Gastroesophageal sphincter (tissue), 4 donors: ENCODE data around the gene C1GALT1. TPM values are rescaled to one million over a fixed set of nuclear protein-coding genes. Genes with fewer than 3 reads are reported as not detected.
A peak's percentile ranks its signal among the peaks of the same experiment; 100 is the strongest.
"Not testable (repeated sequence)": the region's sequence is repeated elsewhere in the genome, so short reads cannot be mapped to it uniquely, and the experiment has no call there.

Experiments used
- ATAC-seq: fragments of 150-250 bp; one replicate; pipeline ENCODE4 v1.9.1; 2016; ENCODE audit warnings: mild to moderate bottlenecking, moderate library complexity
- H3K27ac ChIP-seq, 4 donors: fragments of 200-600 bp; sonication (generic) in 3 of 4; 1 replicate in 3 of 4; 2 replicates in 1 of 4; pipeline ENCODE4 v1.5.1; 2016 to 2019
- H3K27me3 ChIP-seq: fragments of 200-600 bp; sonication (generic); one replicate; pipeline ENCODE4 v1.5.1; 2019
- H3K36me3 ChIP-seq, 2 donors: fragments of 200-600 bp; sonication (generic); one replicate each; pipeline ENCODE4 v1.5.1; 2019; ENCODE audit warnings: control low read depth in 1 of 2
- H3K4me1 ChIP-seq, 3 donors: fragments of 200-600 bp; sonication (generic); 1 replicate in 2 of 3; 2 replicates in 1 of 3; pipeline ENCODE4 v1.5.1; 2016 to 2019; ENCODE audit warnings: control low read depth in 2 of 3
- H3K4me3 ChIP-seq, 2 donors: fragments of 200-600 bp; sonication (generic); one replicate each; pipeline ENCODE4 v1.5.1; 2019; ENCODE audit warnings: mild to moderate bottlenecking in 1 of 2, moderate library complexity in 1 of 2
- H3K9me3 ChIP-seq, 3 donors: fragments of 200-600 bp; sonication (generic); one replicate each; pipeline ENCODE4 v1.5.1; 2017 to 2019; ENCODE audit warnings: control low read depth in 2 of 3
- EP300 ChIP-seq: sonication (generic); formaldehyde crosslinking; IDR thresholded peaks from one replicate; pipeline ENCODE4 v1.6.1; 2017; ENCODE audit warnings: antibody characterized with exemption, mild to moderate bottlenecking
- POLR2A ChIP-seq, 2 donors: fragments of 450-650 bp; IDR thresholded peaks; one replicate each; pipeline ENCODE4 v1.6.1; 2017; ENCODE audit warnings: antibody characterized with exemption in 2 of 2, mild to moderate bottlenecking in 2 of 2, moderate library complexity in 1 of 2
- POLR2AphosphoS5 ChIP-seq: sonication (generic); formaldehyde crosslinking; IDR thresholded peaks from one replicate; pipeline ENCODE4 v1.6.1; 2017; ENCODE audit warnings: antibody characterized with exemption
- WGBS, 2 donors: methylation state at CpG; one replicate each; pipeline ENCODE4 v1.1.5; 2018; ENCODE audit warnings: low coverage in 1 of 2; 5-methylcytosine and 5-hydroxymethylcytosine counted together
- total RNA-seq, 4 donors: library from RNA; depleted of rRNA; stranded (reverse); fragments of >200 nt; gene quantifications; one replicate each; pipeline ENCODE4 v1.1.0, GENCODE V29; 2016
- TF ChIP-seq, protein P1 (sequence below), 4 experiments: fragments of 200-600 bp in 2 of 4; fragments of 450-650 bp in 2 of 4; sonication (generic) in 1 of 4; IDR thresholded peaks; one replicate each; pipeline ENCODE4 v1.5.1; 2017 to 2019; ENCODE audit warnings: antibody characterized with exemption in 4 of 4, mild to moderate bottlenecking in 2 of 4, moderate library complexity in 2 of 4

The C1GALT1 gene
- 10 to 100 TPM; 11.7 to 34.6 (median 12.7) TPM for total RNA-seq

- H3K4me3 ChIP-seq = peak within 1 kb of the TSS; percentile 83 to 91
- peaks cover 0 to 31% (median 0%) of the 10 kb centered on the region in 3 donors for H3K4me1 ChIP-seq
- peak; percentile 98 for ATAC-seq
Measured at GRCh38 chr7:7182156-7183060, at the start of gene C1GALT1. TSS of gene C1GALT1 (plus strand) at chr7:7182544. CDS start at chr7:7234320, 51,776 bp downstream.

DNA sequence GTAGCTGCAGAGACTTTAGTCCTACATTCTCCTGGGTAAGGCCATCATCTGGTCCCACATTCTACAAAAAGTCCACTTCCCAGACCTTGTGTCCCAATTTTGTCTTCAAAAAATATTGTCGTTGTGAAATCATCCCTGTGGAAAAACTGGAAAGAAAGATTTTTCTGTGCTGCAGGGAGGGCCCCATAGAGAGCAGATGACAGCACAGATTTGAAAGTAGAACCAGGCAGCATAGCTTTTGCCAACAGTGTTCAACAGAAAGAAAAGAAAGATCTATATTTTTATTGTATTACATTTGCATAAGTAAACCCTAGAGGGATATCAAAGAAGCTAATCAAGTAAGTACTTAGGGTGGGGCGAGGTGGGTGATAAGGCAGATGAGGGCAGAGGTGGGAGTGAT is 48.3 kb upstream of the C1GALT1 start:
- H3K36me3 ChIP-seq = no peaks in the 10 kb centered on the region
- no peaks in the 10 kb centered on the region for H3K27me3 ChIP-seq
- no peak overlapping the region for H3K27ac ChIP-seq
- H3K4me3 ChIP-seq = no peak overlapping the region
- no peaks in the 10 kb centered on the region for H3K9me3 ChIP-seq
- no peak for ATAC-seq
- TF ChIP-seq POLR2A (IDR thresholded peaks at IDR 0.05) = no peak
- TF ChIP-seq POLR2AphosphoS5 = no peak
- TF ChIP-seq EP300 = no peak
- TF ChIP-seq, protein P1, sequence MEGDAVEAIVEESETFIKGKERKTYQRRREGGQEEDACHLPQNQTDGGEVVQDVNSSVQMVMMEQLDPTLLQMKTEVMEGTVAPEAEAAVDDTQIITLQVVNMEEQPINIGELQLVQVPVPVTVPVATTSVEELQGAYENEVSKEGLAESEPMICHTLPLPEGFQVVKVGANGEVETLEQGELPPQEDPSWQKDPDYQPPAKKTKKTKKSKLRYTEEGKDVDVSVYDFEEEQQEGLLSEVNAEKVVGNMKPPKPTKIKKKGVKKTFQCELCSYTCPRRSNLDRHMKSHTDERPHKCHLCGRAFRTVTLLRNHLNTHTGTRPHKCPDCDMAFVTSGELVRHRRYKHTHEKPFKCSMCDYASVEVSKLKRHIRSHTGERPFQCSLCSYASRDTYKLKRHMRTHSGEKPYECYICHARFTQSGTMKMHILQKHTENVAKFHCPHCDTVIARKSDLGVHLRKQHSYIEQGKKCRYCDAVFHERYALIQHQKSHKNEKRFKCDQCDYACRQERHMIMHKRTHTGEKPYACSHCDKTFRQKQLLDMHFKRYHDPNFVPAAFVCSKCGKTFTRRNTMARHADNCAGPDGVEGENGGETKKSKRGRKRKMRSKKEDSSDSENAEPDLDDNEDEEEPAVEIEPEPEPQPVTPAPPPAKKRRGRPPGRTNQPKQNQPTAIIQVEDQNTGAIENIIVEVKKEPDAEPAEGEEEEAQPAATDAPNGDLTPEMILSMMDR (IDR thresholded peaks at IDR 0.05) = no peak
- H3K4me1 ChIP-seq = no peaks in the 10 kb centered on the region
- 69 to 90% methylated on average over 1 to 2 of the region's 2 CpGs for WGBS, 2 donors

More at GRCh38 chr7:7182156-7183060, at the start of gene C1GALT1:
- no peaks in the 10 kb centered on the region for H3K27me3 ChIP-seq
- H3K27ac ChIP-seq = peak within 1 kb of the TSS; percentile 94 to 97 (median 95)
- 0 to 1% methylated on average over 7 to 18 of the region's 82 CpGs for WGBS, 2 donors
- TF ChIP-seq, protein P1 (IDR thresholded peaks at IDR 0.05) = peak in 3 of 4 experiments; percentile 28 to 67 (median 61)
- TF ChIP-seq POLR2AphosphoS5 = peak; percentile 87
- peak; percentile 60 to 67 for TF ChIP-seq POLR2A (IDR thresholded peaks at IDR 0.05)
- TF ChIP-seq EP300 = no peak
- H3K9me3 ChIP-seq = no peaks in the 10 kb centered on the region
- H3K36me3 ChIP-seq = no peaks in the 10 kb centered on the region

- Histone ChIP-seq H3K4me1 (no peaks in the 10 kb centered on the region), H3K4me3 (no peak overlapping the region), H3K36me3 (no peaks in the 10 kb centered on the region), H3K27me3 (no peaks in the 10 kb centered on the region), H3K27ac (no peak overlapping the region), H3K9me3 (no peaks in the 10 kb centered on the region)
- WGBS, 2 donors = 89 to 100% methylated on average over 1 of the region's 1 CpG
- no peak for TF ChIP-seq POLR2AphosphoS5
- TF ChIP-seq, protein P1 (IDR thresholded peaks at IDR 0.05) = no peak
- TF ChIP-seq POLR2A (IDR thresholded peaks at IDR 0.05) = no peak
- no peak for TF ChIP-seq EP300
- no peak for ATAC-seq
Measured at GRCh38 chr7:7135074-7135473, 47.3 kb upstream of the C1GALT1 start.

GRCh38 chr7:7135924-7136323 is 46.4 kb upstream of the C1GALT1 start:
- H3K9me3 ChIP-seq, H3K36me3 ChIP-seq, H3K27me3 ChIP-seq, ATAC-seq, H3K4me3 ChIP-seq, H3K4me1 ChIP-seq: not testable (repeated sequence)
- 25% methylated on average over 1 of the region's 1 CpG; no CpG with 5 or more reads in 1 of the 2 donors for WGBS, 2 donors
- peak overlapping the region in 1 of 4 donors; percentile 43 for H3K27ac ChIP-seq

DNA sequence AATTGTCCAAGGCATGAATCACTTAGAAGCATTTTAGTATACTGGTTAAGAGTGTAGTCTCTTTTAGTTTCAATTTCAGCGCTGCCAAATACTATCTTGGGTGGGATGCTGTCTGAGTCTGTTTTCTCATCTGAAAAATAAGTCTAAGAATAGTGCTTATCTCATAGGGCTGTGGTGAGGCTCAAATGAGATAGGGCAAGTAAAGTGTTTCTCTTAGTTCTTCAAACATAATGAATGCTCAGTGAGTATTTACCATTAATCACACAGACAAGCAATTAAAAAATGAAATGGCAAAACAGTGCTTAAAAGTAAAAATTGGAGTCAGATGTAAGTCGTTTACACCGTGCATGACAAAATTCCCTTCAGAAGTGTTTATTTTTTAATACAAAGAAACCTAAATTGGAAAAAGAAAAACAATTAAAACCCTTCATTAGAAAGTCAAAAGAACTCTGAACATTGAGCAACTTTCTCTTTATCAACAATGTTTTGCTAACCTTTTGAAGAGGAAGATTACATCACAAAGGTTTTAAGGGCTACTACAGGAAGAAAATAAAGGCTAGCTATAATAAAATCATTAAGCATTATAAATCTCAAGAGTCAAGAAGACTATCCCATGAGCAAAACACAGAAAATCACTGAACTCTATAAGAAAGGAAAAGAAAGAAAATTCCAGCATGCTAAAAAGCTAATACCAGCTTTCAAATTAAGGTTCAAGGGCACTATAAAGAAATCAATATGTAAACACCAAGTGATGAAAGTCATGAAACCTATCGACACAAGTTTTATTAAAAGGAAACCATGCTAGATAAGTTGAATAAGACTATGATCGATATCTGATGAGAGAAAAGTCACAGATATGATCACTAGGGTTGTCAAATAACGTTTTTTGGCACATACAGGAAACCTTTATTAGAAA is 45.6 kb upstream of the C1GALT1 start:
- WGBS, 2 donors = 46 to 51% methylated on average over 5 to 6 of the region's 6 CpGs
- H3K4me3 ChIP-seq = no peak overlapping the region
- peak overlapping the region in 1 of 4 donors; percentile 43 for H3K27ac ChIP-seq
- no peak for ATAC-seq
- TF ChIP-seq POLR2AphosphoS5 (no peak), POLR2A (IDR thresholded peaks at IDR 0.05) (no peak), EP300 (no peak)
- TF ChIP-seq, protein P1 (IDR thresholded peaks at IDR 0.05) = no peak
- H3K36me3 ChIP-seq = no peaks in the 10 kb centered on the region
- no peaks in the 10 kb centered on the region for H3K27me3 ChIP-seq
- H3K4me1 ChIP-seq = no peaks in the 10 kb centered on the region
- H3K9me3 ChIP-seq = no peaks in the 10 kb centered on the region
